GM04503 (cell line): Measurements from ENCODE around the gene SNX14.

Experiments used
- DNase-seq: peaks from one replicate; pipeline ENCODE4 v3.0.0-alpha.2; 2012; ENCODE audit warnings: low read depth

The SNX14 gene

DNA sequence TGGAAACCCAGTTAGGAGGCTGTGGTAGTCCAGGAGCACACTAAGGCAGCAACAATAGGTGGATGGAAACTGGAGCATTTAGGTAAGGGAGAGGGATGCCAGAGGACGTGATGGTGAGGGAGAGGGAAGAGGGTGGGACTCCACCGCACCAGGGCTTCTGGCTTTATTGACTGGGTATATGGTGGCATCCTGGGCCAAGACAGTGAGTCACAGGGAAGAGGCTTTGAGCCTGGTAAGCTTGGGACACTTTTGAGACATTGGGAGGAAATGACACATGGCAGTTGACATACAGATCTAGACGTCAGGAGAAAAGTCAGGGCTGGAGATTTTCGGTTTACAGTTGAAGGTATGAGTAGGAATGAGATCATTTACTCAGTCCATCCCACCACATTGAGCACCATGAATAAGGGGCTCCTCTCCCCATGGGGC lies 128.9 kb downstream of the SNX14 start:
- peak; percentile 73 for DNase-seq

- DNase-seq, result peak; percentile 89
Observed at GRCh38 chr6:85464260-85464644, 129.4 kb downstream of the SNX14 start.

GRCh38 chr6:85463621-85464259 lies 129.9 kb downstream of the SNX14 start:
- no peak for DNase-seq

GRCh38 chr6:85462673-85463072 lies 131.0 kb downstream of the SNX14 start:
- DNase-seq, result no peak

DNA sequence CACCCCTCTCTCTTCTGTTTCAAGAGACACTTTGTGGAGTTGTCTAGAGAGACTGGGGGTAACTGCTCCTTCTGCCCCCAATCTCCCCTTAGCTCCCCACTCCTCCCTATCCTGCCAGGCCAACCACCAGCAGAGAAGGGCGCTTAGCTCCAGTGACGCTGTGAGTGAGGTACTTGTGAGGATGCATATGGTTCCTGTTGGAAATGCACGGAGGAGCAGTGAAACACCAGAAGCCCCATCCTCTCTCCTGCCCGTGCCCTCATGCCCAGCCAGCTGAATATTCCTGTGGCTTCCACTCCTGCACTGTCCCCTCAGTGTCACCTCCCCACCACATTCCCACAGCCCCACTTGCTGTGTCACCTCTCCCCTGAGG lies 131.9 kb downstream of the SNX14 start:
- no peak for DNase-seq

DNA sequence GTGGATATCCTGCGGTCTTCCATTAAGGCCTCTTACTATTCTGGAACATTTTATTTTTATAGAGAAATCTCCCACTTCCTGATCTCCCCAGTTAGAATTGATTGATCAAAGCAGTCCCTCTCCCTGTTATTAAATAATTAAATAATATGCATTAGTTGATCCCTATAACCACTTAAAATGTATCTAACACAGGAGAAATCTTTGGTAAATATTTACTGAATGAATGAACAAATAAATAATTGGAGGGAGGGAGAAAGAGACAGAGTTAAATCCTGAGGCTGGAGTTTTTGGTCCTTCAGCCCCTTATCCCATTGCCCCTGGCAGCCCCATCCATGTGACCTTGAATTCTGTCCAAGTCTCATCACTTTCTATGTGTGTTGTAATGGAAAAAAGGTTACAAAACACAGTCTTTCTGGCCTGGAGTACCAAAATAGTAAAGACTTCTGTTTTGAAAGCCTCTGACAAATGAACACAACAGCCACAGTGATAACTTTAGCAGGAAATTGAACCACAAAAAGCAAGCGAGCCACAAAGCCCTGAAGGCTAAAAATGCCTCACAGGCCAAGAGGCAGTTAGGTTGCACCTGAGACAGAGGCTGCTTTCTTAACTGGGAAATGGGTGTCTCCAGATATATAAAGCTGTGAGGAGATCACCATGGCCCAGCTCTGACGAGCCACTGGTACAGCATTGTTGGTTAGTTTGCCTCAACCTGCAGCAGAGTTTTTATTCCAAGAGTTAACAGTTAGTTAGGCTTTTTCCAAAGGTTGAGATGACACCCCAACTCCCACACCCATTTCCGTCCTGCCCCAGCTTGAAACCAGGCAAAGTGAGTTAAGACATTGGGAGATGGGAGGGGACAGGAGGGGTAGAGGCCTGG lies 132.5 kb downstream of the SNX14 start:
- DNase-seq, result peak; percentile 42

GRCh38 chr6:85460154-85460920 lies 133.3 kb downstream of the SNX14 start:
- no peak for DNase-seq

- peak; percentile 98 for DNase-seq
Observed at GRCh38 chr6:85459224-85459901, 134.3 kb downstream of the SNX14 start.

- DNase-seq, result no peak
Observed at GRCh38 chr6:85458782-85459181, 134.9 kb downstream of the SNX14 start.

GRCh38 chr6:85458184-85458583 lies 135.5 kb downstream of the SNX14 start:
- no peak for DNase-seq

DNA sequence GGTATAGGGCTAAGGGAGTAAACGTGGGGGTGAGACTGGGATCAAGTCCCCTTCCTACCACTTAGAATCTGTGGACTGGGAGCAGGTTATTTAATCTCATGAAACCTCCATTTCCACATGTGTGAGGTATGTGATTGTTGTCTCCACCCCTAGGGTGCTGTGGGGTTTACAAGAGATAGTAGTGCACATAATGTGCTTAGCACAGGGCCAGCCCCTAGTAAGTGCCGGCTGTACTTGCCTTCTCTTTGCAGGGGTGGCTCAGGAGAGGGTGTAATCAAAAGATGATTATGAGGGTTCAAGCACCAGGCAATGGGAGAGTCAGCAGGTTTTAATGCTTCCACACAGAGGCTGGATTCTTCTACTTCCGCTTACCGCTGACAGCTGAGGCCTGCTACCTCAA lies 136.9 kb downstream of the SNX14 start:
- no peak for DNase-seq
